IMR-90 (cell line): ENCODE measurements around the gene IQSEC3. TPM values are rescaled to one million over a fixed set of nuclear protein-coding genes. Genes with fewer than 3 reads are reported as not detected.

Experiments used
- ATAC-seq: fragments of 200-7000 bp; cut with Tn5 transposase; 2 replicates; pipeline ENCODE4 v1.9.1; 2020; ENCODE audit warnings: low read depth, mild to moderate bottlenecking, moderate library complexity
- BruUV-seq: library from RNA; stranded (reverse); fragments of 400-500 nt; replicated peaks from 2 replicates; lab custom pipeline; 2021; lab: Mats Ljungman, UMichigan
- CTCF ChIA-PET: fragments of 300-600 bp; formaldehyde crosslinking; extraction: SDS; loops from one replicate; lab custom pipeline; 2021; ENCODE audit warnings: antibody characterized with exemption; lab: Yijun Ruan, JAX
- POLR2A ChIA-PET: fragments of 300-600 bp; sonication (Branson Sonifier 250); formaldehyde crosslinking; loops from one replicate; lab custom pipeline; 2022; ENCODE audit warnings: antibody characterized with exemption; ENCODE audit not compliant: unreplicated experiment; lab: Charles Lee
- DNase-seq: peaks from one replicate; pipeline ENCODE4 v3.0.0; 2013
- H2AFZ ChIP-seq: replicated peaks from 2 replicates; pipeline ENCODE3; 2013; ENCODE audit warnings: low read length, mild to moderate bottlenecking; ENCODE audit not compliant: poor library complexity
- H2AK5ac ChIP-seq: 2 replicates; pipeline ENCODE4 v1.6.1; 2013; ENCODE audit warnings: low read depth, low read length, inconsistent platforms
- H2AK9ac ChIP-seq: replicated peaks from 2 replicates; pipeline ENCODE3; 2013; ENCODE audit warnings: mild to moderate bottlenecking, low read depth, low read length, moderate library complexity; ENCODE audit not compliant: poor library complexity
- H2BK120ac ChIP-seq: 2 replicates; pipeline ENCODE4 v1.6.1; 2013; ENCODE audit warnings: low read depth, low read length, inconsistent platforms
- H2BK15ac ChIP-seq: 3 replicates; pipeline ENCODE4 v1.6.1; 2013; ENCODE audit warnings: low read depth, low read length, inconsistent platforms
- H2BK20ac ChIP-seq: 2 replicates; pipeline ENCODE4 v1.6.1; 2013; ENCODE audit warnings: low read depth, mild to moderate bottlenecking, inconsistent platforms, low read length, moderate library complexity
- H2BK5ac ChIP-seq: 2 replicates; pipeline ENCODE4 v1.6.1; 2013; ENCODE audit warnings: mild to moderate bottlenecking, low read depth, low read length, inconsistent platforms; ENCODE audit not compliant: poor library complexity, severe bottlenecking
- H3K14ac ChIP-seq: replicated peaks from 2 replicates; pipeline ENCODE4 v1.6.1; 2013; ENCODE audit warnings: low read depth, low read length, inconsistent platforms
- H3K18ac ChIP-seq: 2 replicates; pipeline ENCODE4 v1.6.1; 2013; ENCODE audit warnings: low read depth, low read length, control low read depth
- H3K23ac ChIP-seq: 2 replicates; pipeline ENCODE4 v1.6.1; 2013; ENCODE audit warnings: low read depth, low read length, inconsistent platforms
- H3K27ac ChIP-seq: 2 replicates; pipeline ENCODE4 v1.5.1; 2013; ENCODE audit warnings: mild to moderate bottlenecking, control low read depth, low read length; ENCODE audit not compliant: insufficient read depth
- H3K27me3 ChIP-seq: 2 replicates; pipeline ENCODE4 v1.6.1; 2013; ENCODE audit warnings: low read length; ENCODE audit not compliant: control insufficient read depth, insufficient read depth
- H3K36me3 ChIP-seq: 2 replicates; pipeline ENCODE4 v1.6.1; 2013; ENCODE audit warnings: low read length, mixed read lengths; ENCODE audit not compliant: control insufficient read depth, insufficient read depth
- H3K4ac ChIP-seq: 2 replicates; pipeline ENCODE4 v1.6.1; 2013; ENCODE audit warnings: low read depth, low read length, inconsistent platforms
- H3K4me1 ChIP-seq: 2 replicates; pipeline ENCODE4 v1.6.1; 2013; ENCODE audit warnings: low read length, mixed read lengths; ENCODE audit not compliant: control insufficient read depth, insufficient read depth
- H3K4me2 ChIP-seq: 2 replicates; pipeline ENCODE4 v1.6.1; 2013; ENCODE audit warnings: low read depth, mild to moderate bottlenecking, control low read depth, low read length, moderate library complexity
- H3K4me3 ChIP-seq: 2 replicates; pipeline ENCODE4 v1.5.1; 2013; ENCODE audit warnings: low read depth, mild to moderate bottlenecking, control low read depth, low read length, moderate library complexity; ENCODE audit not compliant: insufficient read depth
- H3K56ac ChIP-seq: 2 replicates; pipeline ENCODE4 v1.6.1; 2013; ENCODE audit warnings: low read length, inconsistent platforms; ENCODE audit not compliant: insufficient read depth; ENCODE audit errors: extremely low read depth
- H3K79me1 ChIP-seq, 2 experiments: 2 replicates each; pipeline ENCODE4 v1.6.1; 2013; ENCODE audit warnings: low read length in 2 of 2, inconsistent platforms in 1 of 2, low read depth in 1 of 2
- H3K9ac ChIP-seq: 2 replicates; pipeline ENCODE4 v1.6.1; 2013; ENCODE audit warnings: low read depth, low read length, control low read depth
- H3K9me1 ChIP-seq: 2 replicates; pipeline ENCODE4 v1.6.1; 2013; ENCODE audit warnings: low read length, inconsistent platforms; ENCODE audit not compliant: insufficient read depth
- H3K9me3 ChIP-seq: 2 replicates; pipeline ENCODE4 v1.6.1; 2013; ENCODE audit warnings: low read length; ENCODE audit not compliant: control insufficient read depth, insufficient read depth
- H4K20me1 ChIP-seq: 2 replicates; pipeline ENCODE4 v1.6.1; 2013; ENCODE audit warnings: low read length, inconsistent platforms; ENCODE audit not compliant: insufficient read depth
- H4K5ac ChIP-seq: 2 replicates; pipeline ENCODE4 v1.6.1; 2013; ENCODE audit warnings: mild to moderate bottlenecking, low read depth, low read length, control low read depth
- H4K8ac ChIP-seq, 2 experiments: 2 replicates each; pipeline ENCODE4 v1.6.1; 2013; ENCODE audit warnings: low read depth in 2 of 2, low read length in 2 of 2, control low read depth in 1 of 2, inconsistent platforms in 1 of 2
- H4K91ac ChIP-seq: 2 replicates; pipeline ENCODE4 v1.6.1; 2013; ENCODE audit warnings: low read depth, low read length, inconsistent platforms; ENCODE audit not compliant: insufficient read depth
- CEBPB ChIP-seq: IDR thresholded peaks from 2 replicates; pipeline ENCODE4 v1.6.1; 2012; ENCODE audit warnings: low read depth, low read length, improper control_type of control experiment
- MXI1 ChIP-seq: IDR thresholded peaks from 2 replicates; pipeline ENCODE4 v1.6.1; 2012; ENCODE audit warnings: low read depth, mild to moderate bottlenecking, low read length, moderate library complexity, borderline replicate concordance
- RAD21 ChIP-seq: IDR thresholded peaks from 2 replicates; pipeline ENCODE4 v1.6.1; 2012; ENCODE audit warnings: low read length, improper control_type of control experiment
- RFX5 ChIP-seq: IDR thresholded peaks from 2 replicates; pipeline ENCODE4 v1.8.0; 2012; ENCODE audit warnings: low read depth, mild to moderate bottlenecking, low read length, moderate library complexity
- USF2 ChIP-seq: fragments of 150-350 bp; IDR thresholded peaks from 2 replicates; pipeline ENCODE4 v1.6.1; 2017; ENCODE audit warnings: mild to moderate bottlenecking, antibody characterized with exemption, low read length, low read depth
- WGBS, 2 experiments: methylation state at CpG; one replicate each; pipeline versions ENCODE4 v1.1.5 to v1.1.7; 2013; ENCODE audit warnings: missing lambda C conversion rate in 2 of 2; ENCODE audit not compliant: insufficient read length in 1 of 2; ENCODE audit errors: extremely low coverage in 2 of 2; 5-methylcytosine and 5-hydroxymethylcytosine counted together
- dilution Hi-C: fragments of 300-500 bp; cut with HindIII; formaldehyde crosslinking; loops from one replicate; pipeline ENCODE4 v1.14.3; 2018; ENCODE audit warnings: low sequenced_read_pairs; ENCODE audit not compliant: unreplicated experiment
- in situ Hi-C: fragments of 300-500 bp; cut with MboI; formaldehyde crosslinking; loops from 3 replicates; pipeline ENCODE4 v1.14.3; 2019; ENCODE audit warnings: low sequenced_read_pairs, inconsistent platforms, mixed read lengths
- intact Hi-C: fragments of 100-400 bp; cut with micrococcal nuclease; formaldehyde crosslinking; loops from 2 replicates; pipeline ENCODE4 v1.10.0; 2022
- polyA plus RNA-seq, 3 experiments: library from polyadenylated mRNA; depleted of rRNA; stranded (reverse); fragments of >200 nt; gene quantifications; 2 replicates each; pipeline ENCODE4 v1.2.3, GENCODE V29; 2012; ENCODE audit warnings: low replicate concordance in 1 of 3
- total RNA-seq: library from RNA; depleted of rRNA; stranded (reverse); fragments of >200 nt; gene quantifications from 2 replicates; pipeline ENCODE4 v1.2.3, GENCODE V29; 2012

IQSEC3 gene
- total and polyA plus RNA-seq, 2 of the 4 experiments (the other 2 are of a cell fraction) = 0.10 TPM; not detected in 1

DNA sequence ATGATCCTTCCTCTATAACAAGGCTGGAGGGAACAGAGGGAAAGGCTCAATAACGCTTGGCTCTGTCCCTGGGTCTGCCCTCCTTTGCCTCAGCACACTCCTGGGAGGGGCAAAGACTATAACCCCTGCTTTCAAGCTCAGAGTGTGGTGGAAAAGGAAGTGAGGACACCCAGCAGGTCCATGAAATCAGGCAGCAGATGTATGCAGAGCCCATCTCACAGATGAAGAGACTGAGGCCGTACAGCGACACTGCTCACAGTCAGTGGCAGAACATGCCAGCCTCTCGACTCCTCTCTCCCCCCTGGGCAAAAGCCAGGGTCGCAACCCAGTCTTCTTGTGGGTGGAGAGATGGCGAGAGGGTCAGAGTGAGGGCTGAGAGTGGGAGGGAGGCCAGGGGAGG is 107.6 kb downstream of the IQSEC3 start:
- H2AFZ ChIP-seq = no peak overlapping the region
- no peaks in the 10 kb centered on the region; the same call in 1 of the 2 replicates for H3K27me3 ChIP-seq
- DNase-seq (no peak), ATAC-seq (no peak)
- no peaks in the 10 kb centered on the region for H3K36me3 ChIP-seq
- no peak for TF ChIP-seq USF2
- TF ChIP-seq RFX5 = no peak
- TF ChIP-seq CEBPB = no peak
- no peak for TF ChIP-seq RAD21
- no peak for TF ChIP-seq MXI1
- intact Hi-C loops = no loop called here
- H4K5ac ChIP-seq = no peak overlapping the region
- dilution Hi-C loops = no loop called here
- H2AK9ac ChIP-seq = no peak overlapping the region
- H2BK15ac ChIP-seq = no peak overlapping the region
- BruUV-seq = no TSS peak
- H3K4me2 ChIP-seq = no peak overlapping the region
- no peak overlapping the region for H3K14ac ChIP-seq
- H3K56ac ChIP-seq = no peak overlapping the region
- H3K4me3 ChIP-seq = no peak overlapping the region
- H3K9me1 ChIP-seq = peaks cover 14% of the 10 kb centered on the region
- WGBS, 2 experiments = no CpG with 5 or more reads among the region's 6 CpGs
- no peak overlapping the region for H3K4ac ChIP-seq
- H2BK5ac ChIP-seq = no peak overlapping the region
- no peak overlapping the region for H3K27ac ChIP-seq
- no peak overlapping the region for H2AK5ac ChIP-seq
- H4K91ac ChIP-seq = no peak overlapping the region
- no peak overlapping the region for H3K18ac ChIP-seq
- CTCF ChIA-PET = no interaction called here
- no peak overlapping the region for H3K9ac ChIP-seq
- no peaks in the 10 kb centered on the region for H3K9me3 ChIP-seq
- peaks cover 15% of the 10 kb centered on the region for H3K4me1 ChIP-seq
- no peaks in the 10 kb centered on the region for H4K20me1 ChIP-seq
- POLR2A ChIA-PET = no interaction called here
- H3K79me1 ChIP-seq = no peaks in the 10 kb centered on the region; a peak in 1 of 4 replicates
- no peak overlapping the region for H2BK20ac ChIP-seq
- no peak overlapping the region for H3K23ac ChIP-seq
- in situ Hi-C loops = no loop called here
- no peak overlapping the region for H4K8ac ChIP-seq
- no peak overlapping the region for H2BK120ac ChIP-seq
